Measurements from ENCODE around the gene PILRB. TPM values are rescaled to one million over a fixed set of nuclear protein-coding genes. Genes with fewer than 3 reads are reported as not detected.
"Not testable (repeated sequence)": the region's sequence is repeated elsewhere in the genome, so short reads cannot be mapped to it uniquely, and the experiment has no call there.

Gene PILRB
- total RNA-seq, 1 experiment from 2014 or later: 42.5 TPM

DNA sequence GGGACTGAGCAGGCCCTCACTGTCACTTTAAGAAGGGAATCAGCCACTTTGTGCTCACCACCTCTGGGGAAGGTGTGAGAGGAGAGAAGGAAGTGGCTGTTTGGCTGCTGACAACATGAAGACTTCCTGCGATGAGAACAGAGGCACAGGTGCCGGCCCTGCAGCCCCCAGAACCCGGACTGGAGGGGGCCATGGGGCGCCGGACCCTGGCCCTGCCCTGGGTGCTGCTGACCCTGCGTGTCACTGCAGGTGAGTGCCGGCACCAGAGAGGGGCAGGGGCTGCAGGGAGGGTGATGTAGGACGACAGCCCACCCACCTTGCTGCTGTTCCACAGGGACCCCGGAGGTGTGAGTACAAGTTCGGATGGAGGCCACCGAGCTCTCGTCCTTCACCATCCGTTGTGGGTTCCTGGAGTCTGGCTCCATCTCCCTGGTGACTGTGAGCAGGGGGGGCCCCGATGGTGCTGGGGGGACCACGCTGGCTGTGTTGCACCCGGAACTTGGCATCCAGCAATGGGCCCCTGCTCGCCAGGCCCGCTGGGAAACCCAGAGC is 5.6 kb upstream of the PILRB start:
- in situ Hi-C loops (cut with HindIII; ENCODE audit: low pct_unique_long_range_greater_than_20kb, low sequenced_read_pairs); DNase-seq (ENCODE audit: low read depth, low spot score): not testable (repeated sequence)

DNA sequence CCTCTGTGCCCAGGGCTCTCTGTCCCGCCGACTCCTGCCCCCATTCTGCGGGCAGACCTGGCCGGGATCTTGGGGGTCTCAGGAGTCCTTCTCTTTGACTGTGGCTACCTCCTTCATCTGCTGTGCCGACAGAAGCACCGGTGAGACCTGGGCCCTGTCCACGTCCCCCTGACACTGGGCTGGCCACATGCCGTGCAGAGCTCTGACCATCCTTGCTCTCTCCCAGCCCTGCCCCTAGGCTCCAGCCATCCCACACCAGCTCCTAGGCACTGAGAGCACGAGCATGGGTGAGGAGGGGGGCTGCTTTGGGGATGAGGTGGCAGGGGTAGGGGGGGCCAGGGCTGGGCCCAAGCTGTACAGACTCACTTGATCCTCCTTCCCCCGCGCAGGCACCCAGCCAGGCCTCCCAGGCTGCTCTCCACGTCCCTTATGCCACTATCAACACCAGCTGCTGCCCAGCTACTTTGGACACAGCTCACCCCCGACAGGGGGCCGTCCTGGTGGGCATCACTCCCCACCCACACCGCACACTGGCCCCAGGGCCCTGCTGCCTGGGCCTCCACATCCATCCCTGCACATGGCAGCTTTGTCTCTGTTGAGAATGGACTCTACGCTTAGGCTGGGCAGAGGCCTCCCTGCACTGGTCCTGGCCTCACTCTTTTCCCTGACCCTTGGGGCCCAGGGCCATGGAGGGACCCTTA is 4.8 kb upstream of the PILRB start:
- in situ Hi-C loops (cut with HindIII; ENCODE audit: low pct_unique_long_range_greater_than_20kb, low sequenced_read_pairs): no loop called here

DNA sequence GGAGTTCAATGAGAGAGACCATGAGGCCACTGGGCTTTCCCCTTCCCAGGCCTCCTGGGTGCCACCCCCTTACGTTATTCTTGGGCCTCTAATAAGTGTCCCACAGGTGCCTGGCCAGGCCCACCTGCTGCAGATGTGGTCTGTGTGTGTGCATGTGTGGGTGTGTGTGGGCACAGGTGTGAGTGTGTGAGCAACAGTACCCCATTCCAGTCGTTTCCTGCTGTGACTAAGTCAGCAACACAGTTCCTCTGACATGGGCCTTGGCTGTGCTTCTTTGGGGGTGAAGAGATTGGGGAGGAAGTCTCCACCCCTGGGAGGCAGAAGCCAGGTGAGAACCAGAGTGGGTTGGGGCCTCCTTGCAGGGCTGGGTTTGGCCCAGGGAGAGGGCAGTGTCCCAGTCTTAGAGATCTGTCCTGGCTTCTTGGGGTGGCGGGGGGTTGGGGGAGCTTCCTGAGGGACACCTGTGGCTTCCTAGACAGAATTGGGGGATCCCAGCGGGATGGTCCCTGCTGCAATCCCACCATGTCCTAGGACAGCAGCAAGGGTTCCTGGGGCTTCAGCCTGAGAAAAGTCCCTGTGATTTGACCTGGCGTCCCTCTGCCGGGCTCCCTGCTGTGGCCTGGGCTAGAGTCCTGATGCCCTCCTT is 4.1 kb upstream of the PILRB start:
- in situ Hi-C loops (cut with HindIII; ENCODE audit: low pct_unique_long_range_greater_than_20kb, low sequenced_read_pairs): no loop called here
- no peak for DNase-seq (ENCODE audit: low read depth, low spot score)

More for the DNA sequence above, 4.8 kb upstream of the PILRB start:
- no peak for DNase-seq (ENCODE audit: low read depth, low spot score)

DNA sequence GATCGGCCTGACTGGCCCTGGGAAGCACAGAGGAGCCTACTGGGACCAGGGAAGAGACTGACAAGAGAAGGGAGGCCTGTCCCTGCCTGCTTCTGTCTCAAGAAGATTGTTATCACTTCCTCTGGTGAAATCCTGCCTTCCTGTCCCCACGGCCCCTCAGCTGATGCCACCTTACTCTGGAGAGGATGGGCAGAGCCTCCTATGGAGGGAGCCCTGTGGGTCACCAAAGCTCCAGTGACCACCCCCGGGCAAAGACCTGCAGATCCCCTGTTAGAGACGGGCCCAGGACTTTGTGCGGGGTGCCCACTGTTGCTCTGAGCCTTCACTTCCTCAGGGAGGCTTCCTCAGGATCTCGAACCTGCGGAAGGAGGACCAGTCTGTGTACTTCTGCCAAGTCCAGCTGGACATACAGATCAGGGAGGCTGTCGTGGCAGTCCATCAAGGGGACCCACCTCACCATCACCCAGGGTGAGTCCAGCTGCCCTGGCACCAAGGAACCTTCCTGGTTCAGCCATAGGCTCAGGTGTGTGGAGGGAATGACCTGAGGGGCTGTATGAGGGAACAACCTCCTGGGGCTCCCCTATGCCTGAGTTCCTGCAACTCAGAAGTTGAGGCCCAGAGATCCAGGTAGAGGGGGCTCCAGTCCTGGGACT is 1.4 kb upstream of the PILRB start:
- DNase-seq (ENCODE audit: low read depth, low spot score): no peak
- in situ Hi-C loops (cut with HindIII; ENCODE audit: low pct_unique_long_range_greater_than_20kb, low sequenced_read_pairs): no loop called here

DNA sequence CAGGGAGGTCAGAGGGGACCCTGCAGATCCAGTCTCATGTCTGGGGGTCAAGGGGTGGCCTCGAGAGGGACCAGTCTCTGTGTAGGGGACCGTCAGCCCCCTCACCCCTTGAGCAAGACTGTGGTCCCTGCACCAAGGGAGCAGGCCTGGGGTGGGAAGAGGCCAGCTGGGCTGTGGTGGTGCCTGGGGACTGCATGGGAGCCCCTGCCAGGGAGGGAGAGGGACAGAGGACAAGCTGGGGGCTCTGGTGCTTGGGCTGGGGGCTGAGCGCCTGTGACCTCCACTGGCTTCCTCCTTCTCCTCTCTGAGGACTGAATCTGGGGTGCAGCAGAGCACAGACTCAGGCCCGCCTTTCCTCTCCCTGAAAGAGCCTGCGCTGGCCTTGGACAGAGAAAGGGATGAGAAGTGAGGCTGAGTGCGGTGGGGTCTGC is 771 bp upstream of the PILRB start:
- DNase-seq (ENCODE audit: low read depth, low spot score): no peak
- in situ Hi-C loops (cut with HindIII; ENCODE audit: low pct_unique_long_range_greater_than_20kb, low sequenced_read_pairs): no loop called here

DNA sequence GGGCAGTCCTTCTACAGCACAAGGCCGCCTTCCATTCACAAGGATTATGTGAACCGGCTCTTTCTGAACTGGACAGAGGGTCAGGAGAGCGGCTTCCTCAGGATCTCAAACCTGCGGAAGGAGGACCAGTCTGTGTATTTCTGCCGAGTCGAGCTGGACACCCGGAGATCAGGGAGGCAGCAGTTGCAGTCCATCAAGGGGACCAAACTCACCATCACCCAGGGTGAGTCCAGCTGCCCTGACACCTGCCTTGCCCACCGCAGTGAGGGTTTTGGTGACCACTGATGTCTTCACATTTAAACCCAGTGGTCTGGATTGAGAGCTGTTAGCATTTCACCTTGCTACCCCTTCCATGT is 918 bp downstream of the PILRB start:
- DNase-seq (ENCODE audit: low read depth, low spot score): no peak
- in situ Hi-C loops (cut with HindIII; ENCODE audit: low pct_unique_long_range_greater_than_20kb, low sequenced_read_pairs): no loop called here

DNA sequence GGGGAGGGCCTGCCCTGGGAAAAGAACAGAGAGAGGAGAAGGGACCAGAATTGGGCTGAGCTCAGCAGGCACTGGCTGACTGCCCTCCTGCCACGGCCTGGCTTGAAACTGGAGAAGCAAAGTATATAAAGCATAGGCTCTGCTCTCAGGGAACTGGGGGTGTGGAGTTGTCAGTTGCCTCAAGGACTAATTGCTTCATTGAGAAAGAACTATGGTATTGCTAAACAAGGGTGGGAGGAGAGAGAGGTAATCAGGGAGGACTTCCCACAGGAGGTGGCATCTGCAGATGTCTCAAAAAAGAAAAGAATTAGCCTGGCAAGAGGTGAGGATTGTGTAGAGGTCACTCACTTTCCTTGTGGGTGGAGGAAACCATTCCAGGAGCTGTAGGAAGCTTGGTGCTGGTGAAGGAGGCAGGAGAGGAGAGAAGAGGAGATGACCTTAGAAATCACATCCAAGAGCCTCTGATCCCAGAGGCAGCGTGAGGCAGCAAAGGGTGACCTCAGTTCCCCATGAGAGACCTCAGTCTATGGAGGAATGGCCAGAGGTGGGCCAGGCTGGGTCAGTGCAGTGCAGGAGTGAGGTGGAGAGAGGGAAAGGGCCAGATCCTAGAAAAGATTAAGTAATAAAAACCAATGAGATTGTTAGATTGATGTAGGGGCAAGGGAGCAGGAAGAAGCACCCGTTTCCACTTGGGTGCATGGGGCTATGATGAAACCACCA is 2.4 kb downstream of the PILRB start:
- no peak for DNase-seq (ENCODE audit: low read depth, low spot score)
- in situ Hi-C loops (cut with HindIII; ENCODE audit: low pct_unique_long_range_greater_than_20kb, low sequenced_read_pairs): no loop called here

DNA sequence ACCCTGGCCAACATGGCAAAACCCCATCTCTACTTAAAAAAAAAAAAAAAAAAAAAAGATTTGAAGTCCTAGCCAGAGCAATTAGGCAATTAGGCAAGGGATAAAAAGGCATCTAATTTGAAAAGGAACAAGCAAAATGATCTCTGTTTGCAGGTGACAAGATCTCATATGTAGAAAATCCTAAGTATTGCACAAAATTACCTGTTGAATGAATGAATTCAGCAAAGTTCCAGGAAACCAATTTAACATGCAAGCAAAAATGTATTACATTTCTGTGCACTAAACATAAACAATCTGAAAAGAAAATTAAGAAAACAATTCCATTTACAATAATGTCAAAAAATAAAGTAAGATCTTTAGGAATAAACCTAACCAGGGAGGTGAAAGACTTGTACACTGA is 5.2 kb downstream of the PILRB start:
- in situ Hi-C loops (cut with HindIII; ENCODE audit: low pct_unique_long_range_greater_than_20kb, low sequenced_read_pairs): no loop called here
- no peak for DNase-seq (ENCODE audit: low read depth, low spot score)

DNA sequence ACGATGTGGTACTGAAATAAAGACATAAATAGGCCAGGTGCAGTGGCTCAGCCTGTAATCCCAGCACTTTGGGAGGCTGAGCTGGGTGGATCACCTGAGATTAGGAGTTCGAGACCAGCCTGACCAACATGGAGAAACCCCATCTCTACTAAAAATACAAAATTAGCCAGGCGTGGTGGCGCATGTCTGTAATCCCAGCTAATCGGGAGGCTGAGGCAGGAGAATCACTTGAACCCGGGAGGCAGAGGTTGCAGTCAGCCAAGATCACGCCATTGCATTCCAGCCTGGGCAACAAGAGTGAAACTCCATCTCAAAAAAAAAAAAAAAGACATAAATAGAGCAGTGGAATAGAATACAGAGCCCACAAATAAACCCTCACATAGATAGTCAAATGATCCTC is 5.9 kb downstream of the PILRB start:
- in situ Hi-C loops (cut with HindIII; ENCODE audit: low pct_unique_long_range_greater_than_20kb, low sequenced_read_pairs); DNase-seq (ENCODE audit: low read depth, low spot score): not testable (repeated sequence)

DNA sequence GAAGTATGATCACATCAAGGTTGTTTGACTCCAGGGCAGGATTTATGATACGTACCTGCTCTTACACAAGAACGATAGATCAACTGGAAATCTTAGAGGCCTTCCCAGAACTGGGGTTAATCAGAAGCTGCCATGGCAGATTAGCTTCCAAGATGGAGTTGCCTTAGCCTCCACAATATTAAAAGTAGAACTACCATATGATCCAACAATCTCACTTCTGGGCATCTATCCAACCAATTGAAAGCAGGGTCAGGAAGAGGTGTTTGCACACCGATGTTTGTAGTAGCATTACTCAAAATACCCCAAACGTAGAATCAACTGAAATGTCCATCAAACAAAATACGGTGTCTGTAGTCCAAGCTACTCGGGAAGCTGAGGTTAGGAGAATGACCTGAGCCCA is 6.6 kb downstream of the PILRB start:
- in situ Hi-C loops (cut with HindIII; ENCODE audit: low pct_unique_long_range_greater_than_20kb, low sequenced_read_pairs): no loop called here
- DNase-seq (ENCODE audit: low read depth, low spot score): no peak

DNA sequence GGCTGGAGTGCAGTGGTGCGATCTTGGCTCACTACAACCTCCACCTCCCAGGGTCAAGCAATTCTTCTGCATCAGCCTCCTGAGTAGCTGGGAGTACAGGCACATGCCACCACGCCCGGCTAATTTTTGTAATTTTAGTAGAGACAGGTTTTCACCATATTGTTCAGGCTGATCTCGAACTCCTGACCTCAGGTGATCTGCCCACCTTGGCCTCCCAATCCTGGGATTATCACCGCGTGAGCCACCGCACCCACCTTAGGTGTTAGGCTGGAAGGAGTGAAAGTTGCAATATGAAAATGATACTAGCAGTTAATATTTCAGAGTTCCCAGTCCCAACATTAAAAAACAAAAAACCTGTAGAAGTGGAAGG is 8.1 kb downstream of the PILRB start:
- in situ Hi-C loops (cut with HindIII; ENCODE audit: low pct_unique_long_range_greater_than_20kb, low sequenced_read_pairs); DNase-seq (ENCODE audit: low read depth, low spot score): not testable (repeated sequence)

DNA sequence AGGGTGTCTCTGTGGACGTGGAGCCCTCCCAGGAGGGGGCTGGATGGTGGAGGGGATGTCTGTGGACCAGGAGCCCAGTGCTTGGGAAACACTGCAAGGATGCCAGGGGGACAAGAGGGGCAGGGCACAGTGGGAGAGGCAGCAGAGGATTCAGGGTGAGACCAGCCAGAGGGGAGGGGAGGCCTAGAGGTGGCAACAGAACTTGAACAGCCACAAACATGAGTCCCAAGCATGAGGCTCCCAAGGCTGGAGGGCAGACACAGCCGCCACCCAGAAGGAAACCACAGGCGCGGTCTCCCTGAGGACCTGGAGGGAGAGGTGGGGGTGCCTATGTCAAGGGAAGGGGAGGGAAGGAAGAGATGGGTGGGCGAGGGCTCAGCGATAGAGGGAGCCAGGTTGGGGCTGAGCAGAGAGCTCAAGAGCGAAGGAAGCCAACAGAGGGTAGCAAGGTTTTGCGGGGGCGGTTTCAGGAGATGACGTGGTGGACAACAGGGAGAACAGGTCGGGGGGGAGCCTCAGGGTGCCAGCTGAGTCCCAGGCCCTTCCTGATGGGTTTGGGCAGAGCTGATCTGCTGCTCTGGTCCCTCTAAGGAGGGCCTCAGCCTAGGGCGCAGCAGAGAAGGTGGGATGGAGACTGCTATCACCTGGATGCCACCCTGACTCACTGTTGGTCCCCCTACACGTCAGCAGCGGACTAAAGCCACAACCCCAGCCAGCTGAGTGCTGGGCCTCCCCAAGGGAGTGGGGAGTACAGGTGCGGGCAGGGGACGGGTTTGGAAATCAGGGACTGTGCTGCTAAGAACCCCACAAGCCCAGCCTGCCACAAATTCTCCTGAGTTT is 8.7 kb downstream of the PILRB start:
- in situ Hi-C loops (cut with HindIII; ENCODE audit: low pct_unique_long_range_greater_than_20kb, low sequenced_read_pairs): no loop called here
- DNase-seq (ENCODE audit: low read depth, low spot score): peak; percentile 43

DNA sequence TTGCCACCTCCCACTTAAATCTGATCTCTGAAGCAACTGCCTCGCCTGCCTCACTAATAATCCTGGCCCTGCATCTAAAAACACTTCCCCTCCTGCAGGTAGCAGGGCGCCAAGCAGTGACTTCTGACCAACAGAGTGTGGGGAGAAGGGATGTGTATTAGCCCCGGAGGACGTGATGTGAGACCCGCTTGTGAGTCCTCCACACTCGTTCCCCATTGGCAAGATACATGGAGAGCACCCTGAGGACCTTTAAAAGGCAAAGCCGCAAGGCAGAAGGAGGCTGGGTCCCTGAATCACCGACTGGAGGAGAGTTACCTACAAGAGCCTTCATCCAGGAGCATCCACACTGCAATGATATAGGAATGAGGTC is 9.3 kb downstream of the PILRB start:
- in situ Hi-C loops (cut with HindIII; ENCODE audit: low pct_unique_long_range_greater_than_20kb, low sequenced_read_pairs): no loop called here
- DNase-seq (ENCODE audit: low read depth, low spot score): peak; percentile 43

DNA sequence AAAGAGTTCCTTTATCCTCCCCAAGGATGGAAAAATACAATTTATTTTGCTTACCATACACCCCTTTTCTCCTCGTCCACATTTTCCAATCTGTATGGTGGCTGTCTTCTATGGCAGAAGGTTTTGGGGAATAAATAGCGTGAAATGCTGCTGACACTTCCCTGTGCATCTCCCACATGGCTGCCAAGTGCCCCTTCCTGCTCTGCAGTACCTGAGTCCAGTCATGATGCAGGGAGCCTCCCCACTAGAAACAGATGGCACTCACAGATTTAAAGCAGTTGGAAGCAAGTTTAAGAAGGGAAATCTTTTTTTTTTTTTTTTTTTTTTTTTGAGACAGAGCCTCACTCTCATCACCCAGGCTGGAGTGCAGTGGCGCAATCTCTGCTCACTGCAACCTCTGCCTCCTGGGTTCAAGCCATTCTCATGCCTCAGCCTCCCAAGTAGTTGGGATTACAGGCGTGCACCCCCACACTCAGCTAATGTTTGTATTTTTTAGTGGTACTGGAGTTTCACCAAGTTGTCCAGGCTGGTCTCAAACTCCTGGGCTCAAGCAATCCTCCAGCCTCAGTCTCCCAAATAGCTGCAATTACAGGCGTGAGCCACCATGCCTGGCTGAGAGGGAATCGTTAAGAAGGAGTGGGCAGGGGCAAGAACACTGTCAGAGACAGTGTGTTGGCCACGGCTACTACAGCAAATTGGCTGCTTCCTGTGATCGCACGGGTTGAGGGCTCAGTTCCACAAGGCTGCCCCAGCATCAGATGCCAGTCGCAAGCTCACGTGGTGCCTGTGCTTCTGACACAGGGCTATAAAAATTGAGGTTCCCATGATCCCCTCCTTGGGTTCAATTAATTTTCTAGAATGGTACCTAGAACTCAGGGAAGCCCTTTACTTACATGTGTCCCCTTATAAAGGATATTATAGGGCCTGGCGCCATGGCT is 10.0 kb downstream of the PILRB start:
- in situ Hi-C loops (cut with HindIII; ENCODE audit: low pct_unique_long_range_greater_than_20kb, low sequenced_read_pairs): no loop called here
- peak; percentile 54 for DNase-seq (ENCODE audit: low read depth, low spot score)

DNA sequence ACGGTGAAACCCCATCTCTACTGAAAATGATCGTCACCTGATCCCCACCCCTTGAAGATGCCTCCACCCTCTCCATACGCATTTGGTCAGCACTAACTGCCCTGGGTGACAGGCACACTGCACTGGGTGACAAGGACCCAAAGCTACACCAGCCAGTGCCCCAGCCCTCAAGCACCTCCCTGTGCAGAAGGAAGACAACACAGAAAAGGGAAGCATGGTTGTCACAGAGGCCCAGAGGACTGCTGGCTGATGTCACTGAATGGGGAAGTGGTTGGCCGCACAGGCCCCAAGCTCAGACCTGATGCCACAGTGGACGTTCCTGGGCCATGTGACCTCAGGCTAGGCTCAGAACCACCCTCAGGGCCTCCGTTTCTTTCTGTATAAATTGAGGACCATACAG is 11.2 kb downstream of the PILRB start:
- in situ Hi-C loops (cut with HindIII; ENCODE audit: low pct_unique_long_range_greater_than_20kb, low sequenced_read_pairs): no loop called here
- peak; percentile 37 for DNase-seq (ENCODE audit: low read depth, low spot score)

DNA sequence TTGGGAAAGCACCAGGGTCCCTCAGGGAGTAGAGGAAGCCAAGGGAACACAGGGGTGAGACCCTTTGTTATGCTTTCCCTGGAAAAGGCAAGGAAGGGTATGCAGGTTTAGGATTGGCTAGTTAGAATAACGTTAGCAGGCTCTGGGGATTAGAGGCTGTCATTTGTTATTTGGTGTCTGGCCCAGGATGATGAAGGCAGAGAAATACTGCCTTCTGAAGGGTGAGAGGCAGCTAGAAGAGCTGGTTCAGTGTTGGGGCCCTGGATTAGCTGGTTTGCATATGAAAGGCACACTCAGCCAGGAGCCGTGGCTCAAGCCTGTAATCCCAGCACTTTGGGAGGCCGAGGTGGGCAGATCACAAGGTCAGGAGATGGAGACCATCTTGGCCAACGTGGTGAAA is 12.4 kb downstream of the PILRB start:
- DNase-seq (ENCODE audit: low read depth, low spot score): no peak
- in situ Hi-C loops (cut with HindIII; ENCODE audit: low pct_unique_long_range_greater_than_20kb, low sequenced_read_pairs): no loop called here
